Astrocyte (in vitro differentiated cells and primary cell): ENCODE measurements around the gene AQP6.

ENCODE experiments used
- EZH2 ChIP-seq: IDR thresholded peaks from 2 replicates; pipeline ENCODE4 v1.6.1; 2012; ENCODE audit warnings: mild to moderate bottlenecking, low read length, inconsistent platforms; ENCODE audit not compliant: insufficient read depth
- TF ChIP-seq, protein P1 (sequence below): IDR thresholded peaks from 2 replicates; pipeline ENCODE4 v1.5.1; 2011; ENCODE audit warnings: low read depth, mild to moderate bottlenecking, inconsistent platforms, low read length, moderate library complexity; ENCODE audit not compliant: insufficient read depth

DNA sequence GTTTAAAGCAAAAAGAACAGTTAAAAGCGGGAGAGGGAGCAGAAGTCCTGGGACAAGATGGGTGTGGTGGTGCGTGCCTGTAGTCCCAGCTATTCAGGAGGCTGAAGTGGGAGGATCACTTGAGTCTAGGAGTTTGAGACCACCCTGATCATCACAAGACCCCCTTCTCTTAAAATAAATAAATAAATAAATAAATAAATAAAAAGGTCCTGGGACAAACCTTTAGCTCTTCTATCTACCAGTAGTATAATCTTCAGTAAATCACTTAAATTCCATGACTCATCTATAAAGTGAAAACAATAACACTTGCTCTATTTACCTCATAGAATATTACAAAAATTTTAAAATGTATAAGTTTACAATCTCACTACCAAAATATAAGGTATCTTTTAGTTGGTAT lies 46.8 kb downstream of the AQP6 start:
- TF ChIP-seq, protein P1, sequence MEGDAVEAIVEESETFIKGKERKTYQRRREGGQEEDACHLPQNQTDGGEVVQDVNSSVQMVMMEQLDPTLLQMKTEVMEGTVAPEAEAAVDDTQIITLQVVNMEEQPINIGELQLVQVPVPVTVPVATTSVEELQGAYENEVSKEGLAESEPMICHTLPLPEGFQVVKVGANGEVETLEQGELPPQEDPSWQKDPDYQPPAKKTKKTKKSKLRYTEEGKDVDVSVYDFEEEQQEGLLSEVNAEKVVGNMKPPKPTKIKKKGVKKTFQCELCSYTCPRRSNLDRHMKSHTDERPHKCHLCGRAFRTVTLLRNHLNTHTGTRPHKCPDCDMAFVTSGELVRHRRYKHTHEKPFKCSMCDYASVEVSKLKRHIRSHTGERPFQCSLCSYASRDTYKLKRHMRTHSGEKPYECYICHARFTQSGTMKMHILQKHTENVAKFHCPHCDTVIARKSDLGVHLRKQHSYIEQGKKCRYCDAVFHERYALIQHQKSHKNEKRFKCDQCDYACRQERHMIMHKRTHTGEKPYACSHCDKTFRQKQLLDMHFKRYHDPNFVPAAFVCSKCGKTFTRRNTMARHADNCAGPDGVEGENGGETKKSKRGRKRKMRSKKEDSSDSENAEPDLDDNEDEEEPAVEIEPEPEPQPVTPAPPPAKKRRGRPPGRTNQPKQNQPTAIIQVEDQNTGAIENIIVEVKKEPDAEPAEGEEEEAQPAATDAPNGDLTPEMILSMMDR, result no peak
- TF ChIP-seq EZH2, result no peak
